NCI-H128 (cell line): ENCODE results near the gene SLC25A48.

Experiments
- DNase-seq: peaks from one replicate; lab custom pipeline; 2025; ENCODE audit not compliant: unreplicated experiment; lab: John Stamatoyannopoulos, UW

Gene SLC25A48

DNA sequence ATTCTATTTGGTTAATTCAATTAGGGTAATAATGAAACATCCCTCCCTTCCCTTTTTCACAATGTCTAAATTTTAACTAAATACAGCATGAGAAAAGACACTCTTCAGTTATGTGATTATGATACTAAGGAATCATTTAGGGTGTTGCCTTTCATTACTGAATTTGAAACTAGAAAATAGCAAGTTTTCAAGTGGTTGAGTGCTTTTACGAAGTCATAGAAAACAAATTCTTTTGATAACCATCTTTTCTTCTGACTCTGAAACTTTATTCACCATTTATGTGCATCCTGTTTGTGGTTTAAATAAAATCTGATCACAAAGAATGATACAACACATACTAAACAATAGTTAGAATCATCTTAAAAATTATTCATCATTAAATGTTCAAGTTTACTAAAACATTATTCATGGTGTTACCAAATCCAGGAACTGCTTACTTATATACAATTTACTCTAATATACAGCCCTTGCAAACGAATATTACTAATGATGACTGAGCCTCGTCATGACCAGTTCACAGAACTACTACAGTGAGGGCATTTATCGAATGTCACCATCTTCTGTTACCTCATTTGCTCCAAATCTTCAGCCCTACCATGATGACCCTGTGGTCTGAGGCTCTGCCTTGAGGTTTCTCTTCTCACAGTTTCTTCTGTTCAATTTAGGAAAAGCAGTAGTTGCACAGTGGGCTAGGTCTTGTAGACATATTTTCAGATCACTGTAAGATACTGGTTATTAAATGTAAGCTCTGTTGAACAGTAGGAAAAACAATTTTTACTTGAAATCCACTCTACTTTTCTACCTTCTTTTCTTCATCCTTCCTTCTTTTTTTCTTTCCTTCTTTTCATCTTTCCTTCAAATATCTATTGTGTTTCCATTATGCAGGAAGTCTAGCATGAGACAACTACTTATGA is 79.5 kb downstream of the SLC25A48 start:
- DNase-seq: no peak

DNA sequence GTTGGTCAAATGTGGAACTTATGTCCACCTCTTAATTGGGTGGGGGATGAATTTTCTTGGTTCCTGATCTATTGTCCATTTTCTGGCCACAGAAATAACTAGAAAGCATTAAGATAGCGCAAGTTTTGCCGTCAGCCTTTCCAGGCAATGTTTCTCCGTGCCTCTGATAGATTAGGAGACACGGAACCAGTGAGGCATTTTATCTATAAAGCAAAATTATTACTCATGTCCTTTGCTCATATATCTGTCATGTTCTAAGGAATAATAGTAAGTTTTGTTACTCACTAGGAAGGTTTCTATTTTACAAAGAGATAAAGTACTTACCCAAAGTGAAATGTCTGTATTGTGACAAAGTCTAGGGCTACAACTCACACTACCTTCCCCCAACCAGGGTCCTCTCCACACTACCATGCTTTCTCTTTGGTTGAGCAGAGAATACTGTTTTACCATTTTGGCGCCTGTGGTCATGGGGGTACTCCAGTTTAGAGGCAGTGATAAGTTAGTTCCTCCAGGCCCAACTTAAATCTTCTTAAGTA is 81.1 kb downstream of the SLC25A48 start:
- DNase-seq: no peak

DNA sequence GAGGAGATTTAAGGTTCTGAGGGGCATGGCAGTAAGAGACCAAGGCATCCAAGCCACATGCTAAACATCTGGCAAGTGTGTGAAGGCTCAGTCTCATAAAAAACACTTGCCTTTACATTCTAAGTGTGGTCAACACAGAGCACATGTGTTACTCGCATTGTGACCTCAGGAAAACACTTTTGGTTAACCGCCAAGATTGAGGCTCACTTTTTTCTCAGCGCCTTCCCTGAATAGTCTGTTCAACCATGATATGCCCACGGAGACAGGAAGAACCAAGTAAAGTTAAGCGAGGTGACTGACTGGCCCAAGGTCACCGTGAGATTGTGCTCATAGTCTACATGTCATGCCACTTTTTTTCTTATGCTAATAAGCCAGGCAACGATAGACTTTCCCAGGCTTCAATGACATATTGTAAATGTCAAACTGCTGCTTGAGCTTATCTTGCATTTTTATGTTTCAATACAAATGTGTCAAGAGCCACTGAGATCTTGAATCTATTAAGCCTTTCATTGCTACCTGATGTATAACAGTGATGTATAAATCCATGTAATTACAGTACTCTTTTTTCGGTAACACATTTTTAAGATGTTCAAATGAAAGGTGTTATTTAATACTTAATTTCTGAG is 82.3 kb downstream of the SLC25A48 start:
- DNase-seq: no peak

DNA sequence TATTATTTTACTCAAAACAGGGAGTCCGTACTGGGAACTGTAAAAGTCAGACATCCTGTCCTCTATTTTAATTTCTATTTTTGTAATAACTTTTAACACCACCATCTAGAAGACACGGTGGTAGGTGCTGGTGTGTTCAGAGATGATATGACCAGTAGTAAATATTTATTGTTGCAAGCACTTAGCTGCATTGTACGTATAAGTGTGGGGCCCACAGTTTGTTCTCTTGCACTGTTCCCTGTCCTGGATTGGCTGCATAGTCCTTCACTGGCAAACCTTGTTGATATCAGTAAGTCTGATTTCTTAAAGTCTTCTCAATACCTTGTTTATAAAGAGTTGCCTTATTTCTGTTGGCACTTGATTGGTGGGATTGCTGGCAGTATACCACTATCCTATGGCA is 85.7 kb downstream of the SLC25A48 start:
- no peak for DNase-seq

DNA sequence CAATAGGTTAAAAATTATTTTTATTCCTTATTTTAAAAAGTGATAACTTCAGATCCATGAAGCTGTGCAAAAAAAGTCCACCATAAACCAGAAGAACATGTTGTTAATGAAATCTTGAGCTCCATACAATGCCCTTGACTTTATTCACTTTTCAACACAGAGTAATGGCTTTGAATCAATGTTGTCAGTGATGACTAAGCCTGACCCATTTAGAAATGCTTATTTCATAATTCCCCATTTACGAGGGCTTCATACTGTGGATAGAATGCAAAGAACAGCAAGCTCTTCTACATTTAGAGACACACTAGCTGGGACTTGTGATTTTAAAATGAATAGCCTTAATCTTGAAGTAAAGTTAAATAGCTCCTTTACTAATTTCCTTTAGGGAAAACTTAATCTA is 86.9 kb downstream of the SLC25A48 start:
- DNase-seq: no peak

DNA sequence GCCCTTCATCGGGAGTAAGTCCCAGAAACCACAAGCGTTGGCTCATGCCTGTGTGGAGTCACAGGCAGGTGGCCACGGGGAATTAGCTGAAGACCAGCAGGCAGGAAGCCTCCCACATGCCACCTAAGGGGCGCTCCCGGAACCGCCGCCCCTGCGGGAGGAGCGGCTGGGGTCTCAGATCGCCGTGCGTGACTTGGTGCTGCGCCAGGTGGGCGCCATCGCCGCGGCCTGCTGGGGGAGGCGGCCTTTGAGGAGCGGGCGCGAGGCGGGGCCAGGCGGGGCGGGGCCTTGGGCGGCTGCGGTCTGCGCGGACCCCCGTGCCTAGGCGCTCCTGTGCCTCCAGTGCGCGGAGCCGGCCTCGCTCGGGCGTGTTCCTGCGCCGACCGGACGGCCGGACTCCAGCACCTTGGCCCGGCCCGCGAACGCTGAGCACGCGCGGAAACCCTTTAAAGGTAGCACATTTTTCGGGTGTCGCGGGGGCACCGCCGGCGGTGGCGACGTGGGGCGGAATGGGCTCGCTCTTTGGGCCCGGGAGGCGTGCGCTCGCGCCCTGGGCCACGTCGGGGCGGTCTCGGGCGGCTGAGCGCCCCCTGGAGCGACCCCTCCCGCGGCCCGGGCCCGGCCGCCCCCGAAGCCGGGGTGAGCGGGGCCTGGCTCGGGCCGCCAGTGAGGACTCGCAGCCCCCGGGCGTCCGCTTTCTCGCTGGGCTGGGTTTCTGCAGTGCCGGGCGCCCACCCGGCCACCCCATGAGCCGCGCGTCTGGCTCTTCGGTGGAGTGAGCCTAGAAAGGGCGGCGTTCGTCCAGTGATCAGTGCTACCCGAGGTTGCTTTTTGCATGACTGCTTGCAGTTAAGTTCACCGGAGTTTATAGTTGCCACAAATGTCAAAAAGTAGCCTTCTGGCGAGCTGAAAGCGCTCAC is 95.8 kb downstream of the SLC25A48 start:
- no peak for DNase-seq

DNA sequence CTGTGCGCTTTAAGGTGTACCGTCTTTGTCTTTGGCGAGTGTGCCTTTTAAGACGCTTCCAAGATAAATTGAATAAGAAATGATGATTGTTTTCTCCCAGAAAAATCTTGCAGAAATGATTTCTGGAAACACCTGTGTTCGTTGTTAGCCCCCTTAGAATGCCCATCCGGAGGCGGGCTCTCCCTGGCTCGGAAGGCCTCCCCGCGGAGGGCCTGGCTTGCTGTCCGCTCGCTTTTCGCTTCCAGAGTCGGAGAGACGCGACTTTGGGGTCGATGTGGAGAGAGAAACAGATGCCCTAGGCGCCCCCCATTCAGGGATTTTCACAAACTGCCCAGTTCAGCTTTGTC is 96.5 kb downstream of the SLC25A48 start:
- no peak for DNase-seq

DNA sequence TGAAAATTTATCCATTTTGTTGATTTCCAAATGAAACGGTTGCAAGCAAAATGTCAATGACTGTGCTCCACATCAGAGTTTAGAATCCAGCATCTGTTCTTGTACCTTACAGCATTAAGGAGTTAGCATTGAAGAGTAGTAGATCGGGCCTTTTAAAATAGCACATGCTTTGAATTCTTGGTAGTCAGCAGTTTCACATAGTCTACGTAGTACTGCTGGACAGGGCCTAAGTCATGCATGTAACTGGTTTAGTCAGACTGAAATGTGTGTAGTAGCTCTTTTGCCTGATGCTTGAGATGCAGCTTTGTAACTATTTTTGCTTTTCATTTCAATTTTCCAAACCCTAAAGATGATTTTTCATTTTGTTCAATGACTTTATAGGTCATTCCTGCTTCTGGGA is 100.5 kb downstream of the SLC25A48 start:
- DNase-seq: no peak

DNA sequence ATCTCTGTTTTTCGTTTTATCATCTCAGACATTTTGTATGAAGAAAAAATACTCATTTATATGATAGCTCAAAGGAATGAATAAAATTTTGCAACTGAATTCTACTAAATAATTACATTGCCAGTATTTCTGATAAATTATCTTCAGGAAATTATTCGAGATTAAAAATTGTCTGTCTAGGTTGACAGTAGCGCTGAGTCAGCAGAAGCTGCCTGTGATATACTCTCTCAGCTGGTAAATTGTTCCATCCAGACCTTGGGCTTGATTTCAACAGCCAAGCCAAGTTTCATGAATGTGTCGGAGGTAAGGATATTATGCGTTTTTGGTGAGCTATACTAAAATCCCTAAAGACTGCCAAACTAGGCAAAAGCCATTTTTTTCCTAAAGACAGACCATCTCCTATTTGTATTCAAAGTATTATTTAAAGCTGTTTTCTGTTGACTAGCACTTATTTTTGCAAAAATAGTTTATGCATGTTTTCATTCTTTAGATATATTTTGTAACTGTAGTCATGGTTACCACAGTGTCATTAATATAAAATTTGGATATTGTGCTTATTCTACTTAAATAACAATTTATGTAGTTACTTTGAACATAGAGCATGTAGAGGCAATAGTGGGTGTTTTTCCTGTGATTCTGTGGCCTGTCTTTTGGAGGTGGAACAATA is 102.9 kb downstream of the SLC25A48 start:
- DNase-seq: no peak
